Thyroid gland (tissue), 4 donors: Measurements from ENCODE around the gene ANKRD12.

Source experiments
- POLR2A ChIP-seq, 2 donors: fragments of 450-650 bp; IDR thresholded peaks; one replicate each; pipeline ENCODE4 v1.6.1; 2017; ENCODE audit warnings: antibody characterized with exemption in 2 of 2, mild to moderate bottlenecking in 2 of 2, moderate library complexity in 1 of 2
- TF ChIP-seq, protein P1 (sequence below), 6 experiments: fragments of 200-600 bp in 3 of 6; fragments of 450-650 bp in 3 of 6; sonication (generic) in 3 of 6; IDR thresholded peaks; one replicate each; pipeline ENCODE4 v1.5.1; 2016 to 2019; ENCODE audit warnings: antibody characterized with exemption in 6 of 6, mild to moderate bottlenecking in 2 of 6, inconsistent platforms in 1 of 6, moderate library complexity in 1 of 6

DNA sequence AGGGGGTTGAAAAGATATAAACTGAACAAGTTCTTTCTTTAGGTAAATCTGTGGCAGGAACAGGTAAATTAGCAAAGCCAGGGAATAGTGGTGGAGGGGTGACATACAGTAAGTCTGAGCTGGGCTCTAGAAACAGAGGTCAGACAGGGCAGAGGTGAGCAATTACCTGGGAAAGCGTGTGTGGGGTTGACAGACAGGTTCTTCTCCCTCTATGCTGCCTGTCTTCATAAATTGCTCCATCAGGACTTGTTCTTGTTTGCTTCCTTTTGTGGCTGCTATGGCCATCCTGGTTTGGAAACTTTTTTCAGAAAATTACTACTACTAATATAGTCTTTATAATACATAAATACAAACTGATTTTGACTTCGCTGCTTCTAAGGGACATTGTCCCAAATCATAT is 3.4 kb upstream of the ANKRD12 start:
- no peak for TF ChIP-seq POLR2A (IDR thresholded peaks at IDR 0.05)
- TF ChIP-seq, protein P1, sequence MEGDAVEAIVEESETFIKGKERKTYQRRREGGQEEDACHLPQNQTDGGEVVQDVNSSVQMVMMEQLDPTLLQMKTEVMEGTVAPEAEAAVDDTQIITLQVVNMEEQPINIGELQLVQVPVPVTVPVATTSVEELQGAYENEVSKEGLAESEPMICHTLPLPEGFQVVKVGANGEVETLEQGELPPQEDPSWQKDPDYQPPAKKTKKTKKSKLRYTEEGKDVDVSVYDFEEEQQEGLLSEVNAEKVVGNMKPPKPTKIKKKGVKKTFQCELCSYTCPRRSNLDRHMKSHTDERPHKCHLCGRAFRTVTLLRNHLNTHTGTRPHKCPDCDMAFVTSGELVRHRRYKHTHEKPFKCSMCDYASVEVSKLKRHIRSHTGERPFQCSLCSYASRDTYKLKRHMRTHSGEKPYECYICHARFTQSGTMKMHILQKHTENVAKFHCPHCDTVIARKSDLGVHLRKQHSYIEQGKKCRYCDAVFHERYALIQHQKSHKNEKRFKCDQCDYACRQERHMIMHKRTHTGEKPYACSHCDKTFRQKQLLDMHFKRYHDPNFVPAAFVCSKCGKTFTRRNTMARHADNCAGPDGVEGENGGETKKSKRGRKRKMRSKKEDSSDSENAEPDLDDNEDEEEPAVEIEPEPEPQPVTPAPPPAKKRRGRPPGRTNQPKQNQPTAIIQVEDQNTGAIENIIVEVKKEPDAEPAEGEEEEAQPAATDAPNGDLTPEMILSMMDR (IDR thresholded peaks at IDR 0.05): no peak
